Stimulated activated naive CD8-positive, alpha-beta T cell treated with anti-CD3 and anti-CD28 coated beads, Interleukin-15, Interleukin-2, amounts not matched to agents 100 ng/mL and 50 ng/mL, for 24 hours (primary cell): ENCODE data around the gene LMBRD1.

ENCODE experiments used
- H3K27ac Mint-ChIP-seq: one replicate; pipeline ENCODE4 v1.8.0; 2021; ENCODE audit warnings: mild to moderate bottlenecking, mixed read lengths
- H3K27me3 Mint-ChIP-seq: one replicate; pipeline ENCODE4 v1.8.0; 2021; ENCODE audit warnings: mixed read lengths
- H3K36me3 Mint-ChIP-seq: one replicate; pipeline ENCODE4 v1.8.0; 2021; ENCODE audit warnings: low read depth, mixed read lengths
- H3K4me1 Mint-ChIP-seq: one replicate; pipeline ENCODE4 v1.8.0; 2021; ENCODE audit warnings: low read depth, mixed read lengths
- H3K4me3 Mint-ChIP-seq: one replicate; pipeline ENCODE4 v1.8.0; 2021; ENCODE audit warnings: mild to moderate bottlenecking, mixed read lengths
- H3K9me3 Mint-ChIP-seq: one replicate; pipeline ENCODE4 v1.8.0; 2021; ENCODE audit warnings: mixed read lengths

Gene LMBRD1

GRCh38 chr6:69784595-69785377, 12.0 kb downstream of the LMBRD1 start:
- Mint-ChIP-seq H3K27ac (peak overlapping the region; percentile 42), H3K4me1 (peaks cover 50% of the 10 kb centered on the region), H3K27me3 (no peaks in the 10 kb centered on the region), H3K9me3 (no peaks in the 10 kb centered on the region), H3K4me3 (peak overlapping the region; percentile 11), H3K36me3 (peaks cover 31% of the 10 kb centered on the region)

- H3K27ac Mint-ChIP-seq: no peak overlapping the region
These were observed 13.7 kb downstream of the LMBRD1 start for GRCh38 chr6:69783108-69783507.

GRCh38 chr6:69780585-69781178, 16.1 kb downstream of the LMBRD1 start:
- Mint-ChIP-seq H3K4me1 (peaks cover 50% of the 10 kb centered on the region), H3K27me3 (no peaks in the 10 kb centered on the region), H3K9me3 (no peaks in the 10 kb centered on the region), H3K36me3 (peaks cover 42% of the 10 kb centered on the region), H3K27ac (peak overlapping the region; percentile 39), H3K4me3 (no peak overlapping the region)

More at GRCh38 chr6:69783108-69783507, 13.7 kb downstream of the LMBRD1 start:
- Mint-ChIP-seq H3K9me3 (no peaks in the 10 kb centered on the region), H3K4me3 (no peak overlapping the region), H3K27me3 (no peaks in the 10 kb centered on the region), H3K36me3 (peaks cover 27% of the 10 kb centered on the region), H3K4me1 (peaks cover 48% of the 10 kb centered on the region)

- no peaks in the 10 kb centered on the region for H3K27me3 Mint-ChIP-seq
- H3K9me3 Mint-ChIP-seq: peaks cover 6% of the 10 kb centered on the region
- peaks cover 61% of the 10 kb centered on the region for H3K4me1 Mint-ChIP-seq
- peaks cover 78% of the 10 kb centered on the region for H3K36me3 Mint-ChIP-seq
- H3K27ac Mint-ChIP-seq: no peak overlapping the region
- no peak overlapping the region for H3K4me3 Mint-ChIP-seq
These were observed 20.9 kb downstream of the LMBRD1 start for GRCh38 chr6:69775941-69776340.

GRCh38 chr6:69775585-69775849, 21.3 kb downstream of the LMBRD1 start:
- Mint-ChIP-seq H3K27ac (peak overlapping the region; percentile 8), H3K4me1 (peaks cover 57% of the 10 kb centered on the region), H3K4me3 (no peak overlapping the region), H3K9me3 (peaks cover 6% of the 10 kb centered on the region), H3K27me3 (no peaks in the 10 kb centered on the region), H3K36me3 (peaks cover 79% of the 10 kb centered on the region)

GRCh38 chr6:69774740-69775584, 21.8 kb downstream of the LMBRD1 start:
- no peaks in the 10 kb centered on the region for H3K27me3 Mint-ChIP-seq
- no peak overlapping the region for H3K27ac Mint-ChIP-seq
- H3K9me3 Mint-ChIP-seq: peaks cover 8% of the 10 kb centered on the region
- no peak overlapping the region for H3K4me3 Mint-ChIP-seq
- H3K36me3 Mint-ChIP-seq: peaks cover 79% of the 10 kb centered on the region
- peaks cover 55% of the 10 kb centered on the region for H3K4me1 Mint-ChIP-seq

- peaks cover 9% of the 10 kb centered on the region for H3K9me3 Mint-ChIP-seq
- peaks cover 68% of the 10 kb centered on the region for H3K36me3 Mint-ChIP-seq
- no peaks in the 10 kb centered on the region for H3K27me3 Mint-ChIP-seq
- H3K4me1 Mint-ChIP-seq: peaks cover 58% of the 10 kb centered on the region
- no peak overlapping the region for H3K4me3 Mint-ChIP-seq
- peak overlapping the region; percentile 29 for H3K27ac Mint-ChIP-seq
These were observed 25.5 kb downstream of the LMBRD1 start for GRCh38 chr6:69771158-69771906.

GRCh38 chr6:69768664-69769063, 28.1 kb downstream of the LMBRD1 start:
- H3K36me3 Mint-ChIP-seq: peaks cover 41% of the 10 kb centered on the region
- no peak overlapping the region for H3K27ac Mint-ChIP-seq

GRCh38 chr6:69763763-69764162, 33.0 kb downstream of the LMBRD1 start:
- Mint-ChIP-seq H3K27ac (no peak overlapping the region), H3K9me3 (no peaks in the 10 kb centered on the region), H3K4me3 (no peak overlapping the region), H3K27me3 (no peaks in the 10 kb centered on the region), H3K36me3 (peaks cover 43% of the 10 kb centered on the region), H3K4me1 (peaks cover 28% of the 10 kb centered on the region)

More at GRCh38 chr6:69768664-69769063, 28.1 kb downstream of the LMBRD1 start:
- Mint-ChIP-seq H3K9me3 (peaks cover 4% of the 10 kb centered on the region), H3K4me3 (no peak overlapping the region), H3K4me1 (peaks cover 39% of the 10 kb centered on the region), H3K27me3 (no peaks in the 10 kb centered on the region)

- Mint-ChIP-seq H3K27ac (no peak overlapping the region), H3K9me3 (no peaks in the 10 kb centered on the region), H3K36me3 (peaks cover 52% of the 10 kb centered on the region), H3K27me3 (no peaks in the 10 kb centered on the region), H3K4me3 (no peak overlapping the region), H3K4me1 (peaks cover 45% of the 10 kb centered on the region)
These were observed 35.0 kb downstream of the LMBRD1 start for GRCh38 chr6:69761853-69762252.

GRCh38 chr6:69758214-69758613, 38.6 kb downstream of the LMBRD1 start:
- Mint-ChIP-seq H3K9me3 (peaks cover 6% of the 10 kb centered on the region), H3K27me3 (no peaks in the 10 kb centered on the region), H3K4me1 (peaks cover 40% of the 10 kb centered on the region), H3K27ac (no peak overlapping the region), H3K4me3 (no peak overlapping the region), H3K36me3 (peaks cover 75% of the 10 kb centered on the region)

- H3K36me3 Mint-ChIP-seq: peaks cover 62% of the 10 kb centered on the region
These were observed 39.9 kb downstream of the LMBRD1 start for GRCh38 chr6:69756907-69757306.

GRCh38 chr6:69756366-69756765, 40.4 kb downstream of the LMBRD1 start:
- no peaks in the 10 kb centered on the region for H3K27me3 Mint-ChIP-seq
- peaks cover 57% of the 10 kb centered on the region for H3K36me3 Mint-ChIP-seq
- H3K9me3 Mint-ChIP-seq: peaks cover 6% of the 10 kb centered on the region
- peaks cover 30% of the 10 kb centered on the region for H3K4me1 Mint-ChIP-seq
- H3K27ac Mint-ChIP-seq: no peak overlapping the region
- no peak overlapping the region for H3K4me3 Mint-ChIP-seq

More at GRCh38 chr6:69756907-69757306, 39.9 kb downstream of the LMBRD1 start:
- Mint-ChIP-seq H3K9me3 (peaks cover 6% of the 10 kb centered on the region), H3K4me3 (no peak overlapping the region), H3K27ac (no peak overlapping the region), H3K27me3 (no peaks in the 10 kb centered on the region), H3K4me1 (peaks cover 34% of the 10 kb centered on the region)

- H3K4me1 Mint-ChIP-seq: no peaks in the 10 kb centered on the region
- no peaks in the 10 kb centered on the region for H3K9me3 Mint-ChIP-seq
- H3K4me3 Mint-ChIP-seq: no peak overlapping the region
- H3K36me3 Mint-ChIP-seq: peaks cover 2% of the 10 kb centered on the region
- H3K27ac Mint-ChIP-seq: no peak overlapping the region
- H3K27me3 Mint-ChIP-seq: no peaks in the 10 kb centered on the region
These were observed 61.8 kb downstream of the LMBRD1 start for GRCh38 chr6:69735027-69735426.
